C4-2B (cell line): ENCODE data around the gene CCSER1.

Experiments used
- ZFX ChIP-seq: fragments of 450-650 bp; IDR thresholded peaks from 2 replicates; pipeline ENCODE4 v1.6.1; 2017
- TF ChIP-seq, protein P1 (sequence below): fragments of 450-650 bp; conservative IDR thresholded peaks from 2 replicates; pipeline ENCODE4 v1.5.1; 2017; ENCODE audit warnings: mild to moderate bottlenecking

DNA sequence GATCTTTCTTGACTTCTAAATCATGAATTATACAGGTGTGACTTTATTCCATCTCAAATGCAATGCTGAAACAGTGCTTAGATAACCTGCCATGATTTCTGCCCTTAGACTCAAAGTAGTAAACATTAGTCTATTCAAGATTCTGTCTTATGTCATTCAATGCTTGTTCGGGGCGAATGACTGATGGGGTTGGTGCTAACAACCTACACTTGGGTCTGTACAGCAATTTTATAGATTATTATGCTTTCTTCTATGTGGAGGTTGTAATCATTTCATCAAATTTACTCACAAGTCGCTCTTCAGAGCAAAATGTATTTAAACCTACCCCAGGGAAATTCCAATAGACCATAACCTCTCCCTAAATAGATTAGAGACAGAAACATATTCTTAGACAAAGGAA is 1155.0 kb downstream of the CCSER1 start:
- TF ChIP-seq, protein P1, sequence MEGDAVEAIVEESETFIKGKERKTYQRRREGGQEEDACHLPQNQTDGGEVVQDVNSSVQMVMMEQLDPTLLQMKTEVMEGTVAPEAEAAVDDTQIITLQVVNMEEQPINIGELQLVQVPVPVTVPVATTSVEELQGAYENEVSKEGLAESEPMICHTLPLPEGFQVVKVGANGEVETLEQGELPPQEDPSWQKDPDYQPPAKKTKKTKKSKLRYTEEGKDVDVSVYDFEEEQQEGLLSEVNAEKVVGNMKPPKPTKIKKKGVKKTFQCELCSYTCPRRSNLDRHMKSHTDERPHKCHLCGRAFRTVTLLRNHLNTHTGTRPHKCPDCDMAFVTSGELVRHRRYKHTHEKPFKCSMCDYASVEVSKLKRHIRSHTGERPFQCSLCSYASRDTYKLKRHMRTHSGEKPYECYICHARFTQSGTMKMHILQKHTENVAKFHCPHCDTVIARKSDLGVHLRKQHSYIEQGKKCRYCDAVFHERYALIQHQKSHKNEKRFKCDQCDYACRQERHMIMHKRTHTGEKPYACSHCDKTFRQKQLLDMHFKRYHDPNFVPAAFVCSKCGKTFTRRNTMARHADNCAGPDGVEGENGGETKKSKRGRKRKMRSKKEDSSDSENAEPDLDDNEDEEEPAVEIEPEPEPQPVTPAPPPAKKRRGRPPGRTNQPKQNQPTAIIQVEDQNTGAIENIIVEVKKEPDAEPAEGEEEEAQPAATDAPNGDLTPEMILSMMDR: no peak
- TF ChIP-seq ZFX: no peak
